GM23338 (cell line): ENCODE measurements around the gene ZEB2. TPM values are rescaled to one million over a fixed set of nuclear protein-coding genes. Genes with fewer than 3 reads are reported as not detected.

ENCODE experiments used
- ATAC-seq: fragments of 200-7000 bp; cut with Tn5 transposase; 3 replicates; pipeline ENCODE4 v1.9.1; 2020
- DNase-seq: peaks from one replicate; pipeline ENCODE4 v3.0.0-alpha.2; 2015; ENCODE audit warnings: low spot score
- H2AFZ ChIP-seq: fragments of 200-600 bp; sonication (generic); 2 replicates; pipeline ENCODE4 v1.8.0; 2016; ENCODE audit warnings: antibody characterized with exemption, mild to moderate bottlenecking, moderate library complexity
- H3F3A ChIP-seq: fragments of 200-600 bp; sonication (generic); replicated peaks from 2 replicates; pipeline ENCODE4 v1.8.0; 2017; ENCODE audit warnings: antibody characterized with exemption, mixed run types, low read depth
- H3K27ac ChIP-seq: fragments of 200-600 bp; sonication (generic); 2 replicates; pipeline ENCODE4 v1.6.1; 2016; ENCODE audit warnings: low read depth
- H3K27me3 ChIP-seq: fragments of 200-600 bp; sonication (generic); 2 replicates; pipeline ENCODE4 v1.8.0; 2016; ENCODE audit warnings: mild to moderate bottlenecking, mixed run types, moderate library complexity; ENCODE audit not compliant: insufficient read depth
- H3K36me3 ChIP-seq: fragments of 200-600 bp; sonication (generic); 2 replicates; pipeline ENCODE4 v1.8.0; 2016; ENCODE audit warnings: mild to moderate bottlenecking; ENCODE audit not compliant: insufficient read depth
- H3K4me1 ChIP-seq: fragments of 200-600 bp; sonication (generic); 2 replicates; pipeline ENCODE4 v1.8.0; 2016; ENCODE audit warnings: mild to moderate bottlenecking, moderate library complexity; ENCODE audit not compliant: insufficient read depth
- H3K4me2 ChIP-seq: fragments of 200-600 bp; sonication (generic); 2 replicates; pipeline ENCODE4 v1.7.1; 2017; ENCODE audit warnings: mixed run types
- H3K4me3 ChIP-seq: fragments of 200-600 bp; sonication (generic); 2 replicates; pipeline ENCODE4 v1.6.1; 2016; ENCODE audit warnings: mixed run types
- H3K79me2 ChIP-seq: fragments of 200-600 bp; sonication (generic); replicated peaks from 2 replicates; pipeline ENCODE4 v1.8.0; 2017; ENCODE audit warnings: mild to moderate bottlenecking; ENCODE audit not compliant: insufficient read depth
- H3K9me2 ChIP-seq: fragments of 200-600 bp; sonication (generic); 2 replicates; pipeline ENCODE4 v1.8.0; 2017; ENCODE audit not compliant: insufficient read depth
- H4K20me1 ChIP-seq: fragments of 200-600 bp; sonication (generic); replicated peaks from 2 replicates; pipeline ENCODE4 v1.8.0; 2017; ENCODE audit warnings: mild to moderate bottlenecking; ENCODE audit not compliant: insufficient read depth
- H3K27ac Mint-ChIP-seq: 2 replicates; pipeline ENCODE4 v1.8.0; 2020; ENCODE audit warnings: inconsistent platforms, mild to moderate bottlenecking, moderate library complexity, mixed read lengths
- H3K27me3 Mint-ChIP-seq: 3 replicates; pipeline ENCODE4 v1.8.0; 2022; ENCODE audit warnings: low read depth, mild to moderate bottlenecking, moderate library complexity, mixed read lengths, inconsistent platforms; ENCODE audit not compliant: insufficient read depth, poor library complexity
- H3K36me3 Mint-ChIP-seq: 3 replicates; pipeline ENCODE4 v1.8.0; 2021; ENCODE audit warnings: low read depth, mild to moderate bottlenecking, inconsistent platforms, moderate library complexity, mixed read lengths
- H3K4me1 Mint-ChIP-seq: 3 replicates; pipeline ENCODE4 v1.8.0; 2020; ENCODE audit warnings: mild to moderate bottlenecking, inconsistent platforms, mixed read lengths
- H3K4me3 Mint-ChIP-seq: 3 replicates; pipeline ENCODE4 v1.8.0; 2021; ENCODE audit warnings: moderate library complexity, mild to moderate bottlenecking, inconsistent platforms, mixed read lengths
- H3K9me3 Mint-ChIP-seq: 3 replicates; pipeline ENCODE4 v1.8.0; 2020; ENCODE audit warnings: moderate library complexity, mild to moderate bottlenecking, inconsistent platforms, mixed read lengths
- CREB1 ChIP-seq: fragments of 250-450 bp; sonication (Bioruptor Pico); IDR thresholded peaks from 2 replicates; pipeline ENCODE4 v1.5.0; 2020; ENCODE audit warnings: low read depth, mild to moderate bottlenecking, moderate library complexity
- EZH2 ChIP-seq: fragments of 200-600 bp; sonication (generic); IDR thresholded peaks from one replicate; pipeline ENCODE4 v1.8.0; 2017; ENCODE audit warnings: antibody characterized with exemption, mild to moderate bottlenecking, low read depth; ENCODE audit not compliant: unreplicated experiment
- EZH2phosphoT487 ChIP-seq: fragments of 200-600 bp; sonication (generic); IDR thresholded peaks from one replicate; pipeline ENCODE4 v1.8.1; 2018; ENCODE audit warnings: antibody characterized with exemption; ENCODE audit not compliant: unreplicated experiment
- JUNB ChIP-seq: IDR thresholded peaks from one replicate; pipeline ENCODE4 v1.6.1; 2016; ENCODE audit warnings: antibody characterized with exemption; ENCODE audit not compliant: unreplicated experiment
- NANOG ChIP-seq: IDR thresholded peaks from 2 replicates; pipeline ENCODE4 v1.6.1; 2016; ENCODE audit warnings: antibody characterized with exemption, borderline replicate concordance
- POLR2AphosphoS5 ChIP-seq: IDR thresholded peaks from 2 replicates; pipeline ENCODE4 v1.6.1; 2016; ENCODE audit warnings: antibody characterized with exemption, low read depth
- ZNF331 ChIP-seq: fragments of 250-450 bp; sonication (Bioruptor Pico); IDR thresholded peaks from 2 replicates; pipeline ENCODE4 v1.5.0; 2020; ENCODE audit warnings: low read depth, mild to moderate bottlenecking, moderate library complexity
- polyA plus RNA-seq: library from polyadenylated mRNA; unstranded; fragments of >200 nt; fragmentation: Nextera tagmentation; extraction: Ambion mirVana; gene quantifications from 2 replicates; pipeline ENCODE4 v1.2.1, GENCODE V29; 2016
- total RNA-seq: library from RNA; depleted of rRNA; stranded (reverse); fragments of >200 nt; shearing (Covaris generic); gene quantifications from 2 replicates; pipeline ENCODE4 v1.2.3, GENCODE V29; 2014
- TF ChIP-seq, protein P1 (sequence below): fragments of 250-450 bp; sonication (Bioruptor Pico); IDR thresholded peaks from 2 replicates; pipeline ENCODE4 v1.5.0; 2020; ENCODE audit warnings: mild to moderate bottlenecking, moderate library complexity
- TF ChIP-seq, protein P2 (sequence below), 2 experiments: fragments of 200-600 bp in 1 of 2; sonication (generic) in 1 of 2; conservative IDR thresholded peaks; 2 replicates each; pipeline versions ENCODE4 v1.5.1 to v1.6.1; 2016 to 2017; ENCODE audit warnings: antibody characterized with exemption in 2 of 2, low read depth in 2 of 2, mild to moderate bottlenecking in 2 of 2, moderate library complexity in 1 of 2

Gene ZEB2
- total and polyA plus RNA-seq, 2 experiments from 2014 or later: 0.45 TPM; not detected in 1

DNA sequence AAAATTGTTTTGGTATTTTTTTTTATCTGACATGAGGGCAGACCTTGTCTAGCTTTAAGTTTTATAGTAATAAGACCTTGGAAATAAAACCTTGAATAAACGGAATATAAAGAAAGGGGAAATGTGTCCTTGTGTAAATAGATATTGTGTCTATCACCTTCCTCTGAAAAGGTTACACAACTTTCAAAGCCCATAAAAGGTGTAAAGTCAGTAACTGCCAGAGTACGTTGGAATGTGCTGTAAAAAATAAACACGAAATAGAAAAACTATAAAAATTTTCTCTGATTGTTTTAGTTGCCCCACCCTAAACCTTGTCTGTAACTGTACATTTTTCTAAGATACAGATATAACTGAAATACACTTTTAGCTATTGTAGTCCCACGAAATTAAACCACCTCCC lies 82.3 kb downstream of the ZEB2 start:
- Mint-ChIP-seq H3K4me1 (peaks cover 35% of the 10 kb centered on the region), H3K27ac (no peak overlapping the region), H3K4me3 (no peak overlapping the region), H3K36me3 (no peaks in the 10 kb centered on the region), H3K9me3 (no peaks in the 10 kb centered on the region), H3K27me3 (peaks cover 6% of the 10 kb centered on the region)
- peaks cover 14% of the 10 kb centered on the region for H3K4me1 ChIP-seq
- no peaks in the 10 kb centered on the region for H3K9me2 ChIP-seq
- no peaks in the 10 kb centered on the region for H3K27me3 ChIP-seq
- TF ChIP-seq POLR2AphosphoS5 (no peak), JUNB (no peak), EZH2 (no peak), NANOG (no peak), CREB1 (CRISPR knock-in tag) (no peak), ZNF331 (CRISPR knock-in tag) (no peak), EZH2phosphoT487 (no peak)
- TF ChIP-seq, protein P1, sequence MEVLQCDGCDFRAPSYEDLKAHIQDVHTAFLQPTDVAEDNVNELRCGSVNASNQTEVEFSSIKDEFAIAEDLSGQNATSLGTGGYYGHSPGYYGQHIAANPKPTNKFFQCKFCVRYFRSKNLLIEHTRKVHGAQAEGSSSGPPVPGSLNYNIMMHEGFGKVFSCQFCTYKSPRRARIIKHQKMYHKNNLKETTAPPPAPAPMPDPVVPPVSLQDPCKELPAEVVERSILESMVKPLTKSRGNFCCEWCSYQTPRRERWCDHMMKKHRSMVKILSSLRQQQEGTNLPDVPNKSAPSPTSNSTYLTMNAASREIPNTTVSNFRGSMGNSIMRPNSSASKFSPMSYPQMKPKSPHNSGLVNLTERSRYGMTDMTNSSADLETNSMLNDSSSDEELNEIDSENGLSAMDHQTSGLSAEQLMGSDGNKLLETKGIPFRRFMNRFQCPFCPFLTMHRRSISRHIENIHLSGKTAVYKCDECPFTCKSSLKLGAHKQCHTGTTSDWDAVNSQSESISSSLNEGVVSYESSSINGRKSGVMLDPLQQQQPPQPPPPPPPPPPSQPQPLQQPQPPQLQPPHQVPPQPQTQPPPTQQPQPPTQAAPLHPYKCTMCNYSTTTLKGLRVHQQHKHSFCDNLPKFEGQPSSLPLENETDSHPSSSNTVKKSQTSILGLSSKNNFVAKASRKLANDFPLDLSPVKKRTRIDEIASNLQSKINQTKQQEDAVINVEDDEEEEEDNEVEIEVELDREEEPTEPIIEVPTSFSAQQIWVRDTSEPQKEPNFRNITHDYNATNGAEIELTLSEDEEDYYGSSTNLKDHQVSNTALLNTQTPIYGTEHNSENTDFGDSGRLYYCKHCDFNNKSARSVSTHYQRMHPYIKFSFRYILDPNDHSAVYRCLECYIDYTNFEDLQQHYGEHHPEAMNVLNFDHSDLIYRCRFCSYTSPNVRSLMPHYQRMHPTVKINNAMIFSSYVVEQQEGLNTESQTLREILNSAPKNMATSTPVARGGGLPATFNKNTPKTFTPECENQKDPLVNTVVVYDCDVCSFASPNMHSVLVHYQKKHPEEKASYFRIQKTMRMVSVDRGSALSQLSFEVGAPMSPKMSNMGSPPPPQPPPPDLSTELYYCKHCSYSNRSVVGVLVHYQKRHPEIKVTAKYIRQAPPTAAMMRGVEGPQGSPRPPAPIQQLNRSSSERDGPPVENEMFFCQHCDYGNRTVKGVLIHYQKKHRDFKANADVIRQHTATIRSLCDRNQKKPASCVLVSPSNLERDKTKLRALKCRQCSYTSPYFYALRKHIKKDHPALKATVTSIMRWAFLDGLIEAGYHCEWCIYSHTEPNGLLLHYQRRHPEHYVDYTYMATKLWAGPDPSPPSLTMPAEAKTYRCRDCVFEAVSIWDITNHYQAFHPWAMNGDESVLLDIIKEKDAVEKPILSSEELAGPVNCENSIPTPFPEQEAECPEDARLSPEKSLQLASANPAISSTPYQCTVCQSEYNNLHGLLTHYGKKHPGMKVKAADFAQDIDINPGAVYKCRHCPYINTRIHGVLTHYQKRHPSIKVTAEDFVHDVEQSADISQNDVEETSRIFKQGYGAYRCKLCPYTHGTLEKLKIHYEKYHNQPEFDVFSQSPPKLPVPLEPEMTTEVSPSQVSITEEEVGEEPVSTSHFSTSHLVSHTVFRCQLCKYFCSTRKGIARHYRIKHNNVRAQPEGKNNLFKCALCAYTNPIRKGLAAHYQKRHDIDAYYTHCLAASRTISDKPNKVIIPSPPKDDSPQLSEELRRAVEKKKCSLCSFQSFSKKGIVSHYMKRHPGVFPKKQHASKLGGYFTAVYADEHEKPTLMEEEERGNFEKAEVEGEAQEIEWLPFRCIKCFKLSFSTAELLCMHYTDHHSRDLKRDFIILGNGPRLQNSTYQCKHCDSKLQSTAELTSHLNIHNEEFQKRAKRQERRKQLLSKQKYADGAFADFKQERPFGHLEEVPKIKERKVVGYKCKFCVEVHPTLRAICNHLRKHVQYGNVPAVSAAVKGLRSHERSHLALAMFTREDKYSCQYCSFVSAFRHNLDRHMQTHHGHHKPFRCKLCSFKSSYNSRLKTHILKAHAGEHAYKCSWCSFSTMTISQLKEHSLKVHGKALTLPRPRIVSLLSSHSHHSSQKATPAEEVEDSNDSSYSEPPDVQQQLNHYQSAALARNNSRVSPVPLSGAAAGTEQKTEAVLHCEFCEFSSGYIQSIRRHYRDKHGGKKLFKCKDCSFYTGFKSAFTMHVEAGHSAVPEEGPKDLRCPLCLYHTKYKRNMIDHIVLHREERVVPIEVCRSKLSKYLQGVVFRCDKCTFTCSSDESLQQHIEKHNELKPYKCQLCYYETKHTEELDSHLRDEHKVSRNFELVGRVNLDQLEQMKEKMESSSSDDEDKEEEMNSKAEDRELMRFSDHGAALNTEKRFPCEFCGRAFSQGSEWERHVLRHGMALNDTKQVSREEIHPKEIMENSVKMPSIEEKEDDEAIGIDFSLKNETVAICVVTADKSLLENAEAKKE (CRISPR knock-in tag): no peak
- TF ChIP-seq, protein P2, sequence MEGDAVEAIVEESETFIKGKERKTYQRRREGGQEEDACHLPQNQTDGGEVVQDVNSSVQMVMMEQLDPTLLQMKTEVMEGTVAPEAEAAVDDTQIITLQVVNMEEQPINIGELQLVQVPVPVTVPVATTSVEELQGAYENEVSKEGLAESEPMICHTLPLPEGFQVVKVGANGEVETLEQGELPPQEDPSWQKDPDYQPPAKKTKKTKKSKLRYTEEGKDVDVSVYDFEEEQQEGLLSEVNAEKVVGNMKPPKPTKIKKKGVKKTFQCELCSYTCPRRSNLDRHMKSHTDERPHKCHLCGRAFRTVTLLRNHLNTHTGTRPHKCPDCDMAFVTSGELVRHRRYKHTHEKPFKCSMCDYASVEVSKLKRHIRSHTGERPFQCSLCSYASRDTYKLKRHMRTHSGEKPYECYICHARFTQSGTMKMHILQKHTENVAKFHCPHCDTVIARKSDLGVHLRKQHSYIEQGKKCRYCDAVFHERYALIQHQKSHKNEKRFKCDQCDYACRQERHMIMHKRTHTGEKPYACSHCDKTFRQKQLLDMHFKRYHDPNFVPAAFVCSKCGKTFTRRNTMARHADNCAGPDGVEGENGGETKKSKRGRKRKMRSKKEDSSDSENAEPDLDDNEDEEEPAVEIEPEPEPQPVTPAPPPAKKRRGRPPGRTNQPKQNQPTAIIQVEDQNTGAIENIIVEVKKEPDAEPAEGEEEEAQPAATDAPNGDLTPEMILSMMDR (conservative IDR thresholded peaks at IDR 0.05; ENCODE audit: low read depth in 2 of 2): no peak
- no peak overlapping the region for H3K4me2 ChIP-seq
- no peaks in the 10 kb centered on the region for H4K20me1 ChIP-seq
- no peaks in the 10 kb centered on the region for H3K79me2 ChIP-seq
- no peak overlapping the region for H2AFZ ChIP-seq
- no peak for ATAC-seq
- H3K4me3 ChIP-seq: no peak overlapping the region
- no peaks in the 10 kb centered on the region for H3K36me3 ChIP-seq
- H3K27ac ChIP-seq: no peak overlapping the region
- H3F3A ChIP-seq: no peaks in the 10 kb centered on the region
- no peak for DNase-seq
